ENCODE data around the gene SLC36A1.

DNA sequence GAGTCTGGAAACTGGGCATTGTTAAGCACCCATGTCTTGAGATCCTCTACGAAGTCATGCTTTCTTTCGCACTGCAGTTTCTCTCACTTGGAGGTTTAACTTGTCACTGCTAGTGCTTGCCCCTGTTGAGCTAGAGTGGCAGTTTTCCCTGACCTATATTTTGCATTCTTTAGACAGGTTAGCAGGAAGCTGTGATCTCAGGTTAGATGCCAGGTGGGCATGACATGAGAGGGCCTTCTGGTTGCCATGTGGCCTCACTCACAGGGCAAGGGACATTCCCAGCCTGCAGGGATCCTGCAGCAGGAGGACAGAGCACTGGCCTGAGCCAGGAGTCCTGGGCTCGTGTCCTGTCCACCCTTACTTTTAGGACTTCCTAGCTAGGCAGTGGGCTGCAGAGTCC, 28.6 kb downstream of the SLC36A1 start:
- TF ChIP-seq, protein P1, sequence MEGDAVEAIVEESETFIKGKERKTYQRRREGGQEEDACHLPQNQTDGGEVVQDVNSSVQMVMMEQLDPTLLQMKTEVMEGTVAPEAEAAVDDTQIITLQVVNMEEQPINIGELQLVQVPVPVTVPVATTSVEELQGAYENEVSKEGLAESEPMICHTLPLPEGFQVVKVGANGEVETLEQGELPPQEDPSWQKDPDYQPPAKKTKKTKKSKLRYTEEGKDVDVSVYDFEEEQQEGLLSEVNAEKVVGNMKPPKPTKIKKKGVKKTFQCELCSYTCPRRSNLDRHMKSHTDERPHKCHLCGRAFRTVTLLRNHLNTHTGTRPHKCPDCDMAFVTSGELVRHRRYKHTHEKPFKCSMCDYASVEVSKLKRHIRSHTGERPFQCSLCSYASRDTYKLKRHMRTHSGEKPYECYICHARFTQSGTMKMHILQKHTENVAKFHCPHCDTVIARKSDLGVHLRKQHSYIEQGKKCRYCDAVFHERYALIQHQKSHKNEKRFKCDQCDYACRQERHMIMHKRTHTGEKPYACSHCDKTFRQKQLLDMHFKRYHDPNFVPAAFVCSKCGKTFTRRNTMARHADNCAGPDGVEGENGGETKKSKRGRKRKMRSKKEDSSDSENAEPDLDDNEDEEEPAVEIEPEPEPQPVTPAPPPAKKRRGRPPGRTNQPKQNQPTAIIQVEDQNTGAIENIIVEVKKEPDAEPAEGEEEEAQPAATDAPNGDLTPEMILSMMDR (IDR thresholded peaks at IDR 0.05) = no peak
- TF ChIP-seq POLR2A (IDR thresholded peaks at IDR 0.05) = no peak
